H1 (cell line): Measurements from ENCODE around the gene UMPS. TPM values are rescaled to one million over a fixed set of nuclear protein-coding genes. Genes with fewer than 3 reads are reported as not detected.

Source experiments
- CTCF ChIA-PET: fragments of 300-600 bp; sonication (Branson Sonifier 250); formaldehyde crosslinking; loops from one replicate; lab custom pipeline; 2021; ENCODE audit not compliant: partially characterized antibody; lab: Charles Lee
- POLR2A ChIA-PET: fragments of 300-600 bp; sonication (Branson Sonifier 250); formaldehyde crosslinking; loops from one replicate; lab custom pipeline; 2021; ENCODE audit warnings: inconsistent platforms; ENCODE audit not compliant: partially characterized antibody; lab: Charles Lee
- DNase-seq, 2 experiments: peaks; one replicate each; pipeline versions ENCODE4 v3.0.0 to v3.0.0-alpha.2; 2010 to 2022; ENCODE audit warnings: low spot score in 2 of 2, low read depth in 1 of 2, mixed read lengths in 1 of 2
- FAIRE-seq: peaks from 2 replicates; lab custom pipeline; 2011; peaks lifted over from hg19 to GRCh38; lab: Jason Lieb, UNC
- H2AFZ ChIP-seq: 2 replicates; pipeline ENCODE4 v1.8.1; 2012; ENCODE audit warnings: low read length, inconsistent platforms
- H2AK5ac ChIP-seq: 2 replicates; pipeline ENCODE4 v1.6.1; 2013; ENCODE audit warnings: low read depth, low read length
- H2BK120ac ChIP-seq: replicated peaks from 2 replicates; pipeline ENCODE3; 2013; ENCODE audit warnings: low read depth, low read length, inconsistent platforms
- H2BK12ac ChIP-seq: 2 replicates; pipeline ENCODE4 v1.6.1; 2013; ENCODE audit warnings: low read depth, low read length
- H2BK15ac ChIP-seq: 2 replicates; pipeline ENCODE4 v1.6.1; 2013; ENCODE audit warnings: low read length
- H2BK20ac ChIP-seq: 2 replicates; pipeline ENCODE4 v1.6.1; 2013; ENCODE audit warnings: low read length
- H2BK5ac ChIP-seq: 2 replicates; pipeline ENCODE4 v1.6.1; 2013; ENCODE audit warnings: low read depth, low read length
- H3K14ac ChIP-seq: 2 replicates; pipeline ENCODE4 v1.6.1; 2013; ENCODE audit warnings: inconsistent platforms; ENCODE audit not compliant: insufficient read length
- H3K18ac ChIP-seq: 2 replicates; pipeline ENCODE4 v1.6.1; 2013; ENCODE audit warnings: low read length; ENCODE audit errors: extremely low read depth
- H3K23ac ChIP-seq: 2 replicates; pipeline ENCODE4 v1.6.1; 2013; ENCODE audit warnings: inconsistent platforms; ENCODE audit not compliant: insufficient read length
- H3K23me2 ChIP-seq: 2 replicates; pipeline ENCODE4 v1.6.1; 2013; ENCODE audit warnings: low read depth, low read length
- H3K27ac ChIP-seq: 2 replicates; pipeline ENCODE4 v1.6.1; 2011; ENCODE audit warnings: low read depth, low read length, inconsistent platforms
- H3K27me3 ChIP-seq, 4 experiments: replicated peaks in 1 of 4; 1 replicate in 1 of 4; 2 replicates in 3 of 4; pipeline versions ENCODE4 v1.6.1 to v1.8.1; 2011 to 2013; ENCODE audit warnings: low read length in 3 of 4, mild to moderate bottlenecking in 3 of 4, inconsistent platforms in 2 of 4, mixed read lengths in 2 of 4, moderate library complexity in 1 of 4; ENCODE audit not compliant: control insufficient read depth in 3 of 4, insufficient read depth in 3 of 4; ENCODE audit errors: extremely low read depth in 1 of 4
- H3K36me3 ChIP-seq, 4 experiments: 2 replicates each; pipeline versions ENCODE4 v1.6.1 to v1.8.1; 2011 to 2013; ENCODE audit warnings: mild to moderate bottlenecking in 4 of 4, low read length in 3 of 4, moderate library complexity in 2 of 4, control low read depth in 1 of 4, inconsistent platforms in 1 of 4; ENCODE audit not compliant: insufficient read depth in 4 of 4, control insufficient read depth in 2 of 4
- H3K4ac ChIP-seq: replicated peaks from 2 replicates; pipeline ENCODE3; 2013; ENCODE audit warnings: low read length, low read depth, mixed read lengths, inconsistent platforms; ENCODE audit not compliant: insufficient read length
- H3K4me1 ChIP-seq, 4 experiments: replicated peaks in 1 of 4; 1 replicate in 1 of 4; 2 replicates in 3 of 4; pipeline versions ENCODE4 v1.6.1 to v1.8.1; 2011 to 2013; ENCODE audit warnings: low read length in 3 of 4, inconsistent platforms in 2 of 4, mixed read lengths in 1 of 4; ENCODE audit not compliant: insufficient read depth in 4 of 4, control insufficient read depth in 3 of 4
- H3K4me2 ChIP-seq, 2 experiments: 2 replicates each; pipeline versions ENCODE4 v1.6.1 to v1.8.1; 2011 to 2013; ENCODE audit warnings: low read depth in 2 of 2, low read length in 2 of 2, control low read depth in 1 of 2, inconsistent platforms in 1 of 2, mild to moderate bottlenecking in 1 of 2; ENCODE audit not compliant: insufficient read depth in 1 of 2
- H3K4me3 ChIP-seq, 4 experiments: fragments of 200-600, 300-600 bp in 1 of 4; sonication (generic), shearing (Covaris generic), sonication (Bioruptor Twin) in 1 of 4; 2 replicates each; pipeline versions ENCODE4 v1.5.1 to v1.8.1; 2011 to 2016; ENCODE audit warnings: low read length in 4 of 4, low read depth in 3 of 4, control low read depth in 2 of 4, inconsistent platforms in 2 of 4, mild to moderate bottlenecking in 2 of 4, mixed read lengths in 1 of 4, moderate library complexity in 1 of 4; ENCODE audit not compliant: insufficient read depth in 2 of 4; ENCODE audit errors: extremely low read depth in 1 of 4
- H3K56ac ChIP-seq: replicated peaks from 2 replicates; pipeline ENCODE3; 2013; ENCODE audit warnings: low read depth, mild to moderate bottlenecking, mixed read lengths, low read length, inconsistent platforms; ENCODE audit not compliant: insufficient read length
- H3K79me1 ChIP-seq: 2 replicates; pipeline ENCODE4 v1.6.1; 2013; ENCODE audit warnings: low read depth, low read length, control low read depth
- H3K79me2 ChIP-seq, 2 experiments: 2 replicates each; pipeline versions ENCODE4 v1.6.1 to v1.8.1; 2012 to 2013; ENCODE audit warnings: low read length in 2 of 2, mild to moderate bottlenecking in 2 of 2, inconsistent platforms in 1 of 2; ENCODE audit not compliant: insufficient read depth in 2 of 2, control insufficient read depth in 1 of 2
- H3K9ac ChIP-seq, 4 experiments: replicated peaks in 1 of 4; 1 replicate in 1 of 4; 2 replicates in 3 of 4; pipeline versions ENCODE4 v1.6.1 to v1.8.1; 2011 to 2013; ENCODE audit warnings: low read depth in 3 of 4, low read length in 3 of 4, control low read depth in 2 of 4, mild to moderate bottlenecking in 2 of 4, moderate library complexity in 2 of 4, inconsistent platforms in 1 of 4; ENCODE audit errors: extremely low read depth in 1 of 4
- H3K9me3 ChIP-seq, 2 experiments: 2 replicates each; pipeline versions ENCODE4 v1.6.1 to v1.8.1; 2012 to 2013; ENCODE audit warnings: mild to moderate bottlenecking in 2 of 2, moderate library complexity in 2 of 2, control low read depth in 1 of 2, inconsistent platforms in 1 of 2, low read depth in 1 of 2, low read length in 1 of 2, mixed read lengths in 1 of 2; ENCODE audit not compliant: insufficient read depth in 2 of 2
- H4K20me1 ChIP-seq, 2 experiments: replicated peaks in 1 of 2; 2 replicates each; pipeline versions ENCODE3 to v1.8.1; 2011 to 2013; ENCODE audit warnings: inconsistent platforms in 2 of 2, low read length in 2 of 2, mild to moderate bottlenecking in 1 of 2; ENCODE audit not compliant: insufficient read depth in 2 of 2, control insufficient read depth in 1 of 2
- H4K5ac ChIP-seq: 2 replicates; pipeline ENCODE4 v1.6.1; 2013; ENCODE audit warnings: low read length, low read depth, mixed read lengths, inconsistent platforms; ENCODE audit not compliant: insufficient read length
- H4K8ac ChIP-seq: 2 replicates; pipeline ENCODE4 v1.8.0; 2013; ENCODE audit warnings: mild to moderate bottlenecking, moderate library complexity, low read length, inconsistent platforms; ENCODE audit not compliant: insufficient read depth; ENCODE audit errors: extremely low read depth
- H4K91ac ChIP-seq: replicated peaks from 2 replicates; pipeline ENCODE3; 2013; ENCODE audit warnings: low read length, mixed read lengths, inconsistent platforms; ENCODE audit not compliant: insufficient read length
- BACH1 ChIP-seq: IDR thresholded peaks from 2 replicates; pipeline ENCODE4 v1.6.1; 2012; ENCODE audit warnings: low read length, improper control_type of control experiment
- CBX5 ChIP-seq: fragments of 300-800, 300-1000 bp; sonication (generic); IDR thresholded peaks from 2 replicates; pipeline ENCODE4 v1.7.1; 2016; ENCODE audit warnings: antibody characterized with exemption, low read length, low read depth
- HDAC2 ChIP-seq, 2 experiments: fragments of 300-600 bp in 1 of 2; sonication (generic) in 1 of 2; IDR thresholded peaks; 2 replicates each; pipeline ENCODE4 v1.6.1; 2011 to 2012; ENCODE audit warnings: low read depth in 2 of 2, low read length in 2 of 2, mild to moderate bottlenecking in 2 of 2, moderate library complexity in 2 of 2, borderline replicate concordance in 1 of 2, inconsistent platforms in 1 of 2
- JUN ChIP-seq: IDR thresholded peaks from 2 replicates; pipeline ENCODE4 v1.6.1; 2011; ENCODE audit warnings: low read depth, mild to moderate bottlenecking, improper control_type of control experiment, low read length
- MAFK ChIP-seq: IDR thresholded peaks from 2 replicates; pipeline ENCODE4 v1.6.1; 2012; ENCODE audit warnings: low read depth, mild to moderate bottlenecking, improper control_type of control experiment, low read length
- POLR2A ChIP-seq, 2 experiments: IDR thresholded peaks; 1 replicate in 1 of 2; 2 replicates in 1 of 2; pipeline ENCODE4 v1.6.1; 2011; ENCODE audit warnings: low read depth in 2 of 2, low read length in 2 of 2, mild to moderate bottlenecking in 2 of 2; ENCODE audit errors: control extremely low read depth in 1 of 2
- RAD21 ChIP-seq, 2 experiments: IDR thresholded peaks in 1 of 2; conservative IDR thresholded peaks in 1 of 2; 2 replicates each; pipeline ENCODE4 v1.6.1; 2011; ENCODE audit warnings: low read depth in 2 of 2, low read length in 2 of 2, improper control_type of control experiment in 1 of 2, inconsistent platforms in 1 of 2, mild to moderate bottlenecking in 1 of 2, moderate library complexity in 1 of 2
- RNF2 ChIP-seq: fragments of 200-900, 300-1000 bp; sonication (generic); IDR thresholded peaks from 2 replicates; pipeline ENCODE4 v1.7.1; 2016; ENCODE audit warnings: borderline replicate concordance, low read depth, mild to moderate bottlenecking, antibody characterized with exemption, low read length; ENCODE audit not compliant: poor library complexity, severe bottlenecking; ENCODE audit errors: missing control alignments
- SP4 ChIP-seq: IDR thresholded peaks from 2 replicates; pipeline ENCODE4 v1.6.1; 2012; ENCODE audit warnings: low read length, inconsistent platforms
- SRF ChIP-seq: IDR thresholded peaks from 2 replicates; pipeline ENCODE4 v1.6.1; 2011; ENCODE audit warnings: mild to moderate bottlenecking, low read depth, low read length, moderate library complexity
- TAF1 ChIP-seq: IDR thresholded peaks from 2 replicates; pipeline ENCODE4 v1.6.1; 2011; ENCODE audit warnings: mild to moderate bottlenecking, low read depth, low read length
- TEAD4 ChIP-seq: IDR thresholded peaks from 2 replicates; pipeline ENCODE4 v1.6.1; 2012; ENCODE audit warnings: low read depth, low read length, inconsistent platforms, mixed read lengths
- ZNF274 ChIP-seq: IDR thresholded peaks from 2 replicates; pipeline ENCODE4 v1.7.0; 2012; ENCODE audit warnings: low read length, borderline replicate concordance; ENCODE audit errors: extremely low read depth
- WGBS, 2 experiments: shearing (Covaris generic) in 1 of 2; methylation state at CpG; one replicate each; pipeline versions ENCODE4 v1.1.6 to v1.1.7; 2013 to 2015; ENCODE audit warnings: low lambda C conversion rate in 2 of 2, mixed read lengths in 2 of 2, inconsistent platforms in 1 of 2, low coverage in 1 of 2, missing lambda C conversion rate in 1 of 2; ENCODE audit not compliant: insufficient replicate concordance in 2 of 2, insufficient coverage in 1 of 2, insufficient read length in 1 of 2; ENCODE audit errors: extremely low coverage in 1 of 2, missing lambda C conversion rate in 1 of 2; 5-methylcytosine and 5-hydroxymethylcytosine counted together
- polyA plus RNA-seq, 7 experiments: library from polyadenylated mRNA; depleted of rRNA in 3 of 7; stranded (reverse) in 5 of 7; unstranded in 2 of 7; fragments of >200 nt in 5 of 7; fragments of 200-250 nt in 2 of 7; gene quantifications; 1 replicate in 5 of 7; 2 replicates in 1 of 7; 4 replicates in 1 of 7; pipeline versions ENCODE4 v1.2.1 to v1.2.3, GENCODE V29; 2011 to 2013; ENCODE audit warnings: missing spikeins in 2 of 7, mixed read lengths in 2 of 7
- total RNA-seq: library from RNA; stranded (reverse); fragmentation: NEBNext Ultra II Directional; extraction: Animal tissue kit (Norgen Biotek cat#: 25700); gene quantifications from 2 replicates; pipeline ENCODE4 v1.2.1, GENCODE V29; 2021
- TF ChIP-seq, protein P1 (sequence below): IDR thresholded peaks from 2 replicates; pipeline ENCODE4 v1.6.1; 2011; ENCODE audit warnings: low read depth, mild to moderate bottlenecking, low read length; ENCODE audit not compliant: insufficient read depth

Gene UMPS
- total and polyA plus RNA-seq, 2 of the 8 experiments (the other 6 are each of a cell fraction or from before 2014, with no cell fraction given), result 32.8 to 59.0 TPM

GRCh38 chr3:124701687-124702086 is 28.6 kb upstream of the UMPS start:
- CTCF ChIA-PET, result interaction anchor here (0.6 to 1.7 kb wide), 6 partner anchors 119 to 200 kb away, joined by 3 to 8 read pairs (median 4); no protein-coding TSS in a partner anchor
- Histone ChIP-seq H3K9ac (no peak overlapping the region), H3K4me3 (no peak overlapping the region), H2BK120ac (no peak overlapping the region), H3K79me2 (no peaks in the 10 kb centered on the region), H3K36me3 (no peaks in the 10 kb centered on the region), H3K56ac (no peak overlapping the region), H3K4me2 (no peak overlapping the region), H2BK15ac (no peak overlapping the region), H2BK20ac (no peak overlapping the region), H3K18ac (no peak overlapping the region), H3K23ac (no peak overlapping the region), H3K9me3 (no peaks in the 10 kb centered on the region), H3K27me3 (no peaks in the 10 kb centered on the region), H4K91ac (no peak overlapping the region), H3K79me1 (no peaks in the 10 kb centered on the region), H4K5ac (no peak overlapping the region), H2BK12ac (no peak overlapping the region), H3K27ac (no peak overlapping the region), H3K23me2 (no peaks in the 10 kb centered on the region; the same call in 1 of the 2 replicates), H2AFZ (no peak overlapping the region), H2BK5ac (no peak overlapping the region), H3K14ac (no peak overlapping the region), H3K4me1 (peaks cover 0 to 2% (median 0%) of the 10 kb centered on the region in 4 experiments; a peak in 1 of 7 replicates), H3K4ac (no peak overlapping the region), H4K20me1 (no peaks in the 10 kb centered on the region), H2AK5ac (no peak overlapping the region), H4K8ac (no peak overlapping the region)
- FAIRE-seq, result no peak
- DNase-seq, result no peak
- POLR2A ChIA-PET, result interaction anchor here (1.5 to 1.6 kb wide), 2 partner anchors 11 to 90 kb away, joined by 3 read pairs; no protein-coding TSS in a partner anchor
- 94% methylated on average over 4 of the region's 4 CpGs; no CpG with 5 or more reads in 1 of the 2 experiments for WGBS, 2 experiments
- no peak for TF ChIP-seq TEAD4
- TF ChIP-seq, protein P1, sequence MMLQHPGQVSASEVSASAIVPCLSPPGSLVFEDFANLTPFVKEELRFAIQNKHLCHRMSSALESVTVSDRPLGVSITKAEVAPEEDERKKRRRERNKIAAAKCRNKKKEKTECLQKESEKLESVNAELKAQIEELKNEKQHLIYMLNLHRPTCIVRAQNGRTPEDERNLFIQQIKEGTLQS, result no peak
- TF ChIP-seq RNF2, result no peak
- TF ChIP-seq POLR2A (IDR thresholded peaks at IDR 0.05; ENCODE audit: control extremely low read depth in 1 of 2, low read depth in 2 of 2, low read length in 2 of 2), result no peak
- no peak for TF ChIP-seq MAFK
- no peak for TF ChIP-seq JUN
- no peak for TF ChIP-seq BACH1
- TF ChIP-seq SP4, result no peak
- no peak for TF ChIP-seq HDAC2 (IDR thresholded peaks at IDR 0.05; ENCODE audit: borderline replicate concordance in 1 of 2, low read depth in 2 of 2, low read length in 2 of 2)
- TF ChIP-seq TAF1, result no peak
- TF ChIP-seq SRF, result no peak
- TF ChIP-seq CBX5, result no peak
- TF ChIP-seq RAD21 (IDR thresholded peaks at IDR 0.05 in 1 of 2, conservative IDR thresholded peaks at IDR 0.05 in 1 of 2; ENCODE audit: low read depth in 2 of 2, low read length in 2 of 2), result no peak
- no peak for TF ChIP-seq ZNF274
